Endometrial microvascular endothelial cells (primary cell): ENCODE data around the gene MEG3. TPM values are rescaled to one million over a fixed set of nuclear protein-coding genes. Genes with fewer than 3 reads are reported as not detected.

Source experiments
- in situ Hi-C: cut with HindIII; loops from 2 replicates; pipeline ENCODE4 v1.10.0; 2017; ENCODE audit warnings: low sequenced_read_pairs, low pct_unique_long_range_greater_than_20kb; ENCODE audit errors: inconsistent ontology term
- total RNA-seq: library from RNA; depleted of rRNA; stranded (reverse); fragments of >200 nt; gene quantifications from one replicate; pipeline ENCODE4 v1.2.3, GENCODE V29; 2015; ENCODE audit errors: inconsistent ontology term

MEG3 gene
- total RNA-seq, 1 donor from 2014 or later = 107 TPM

GRCh38 chr14:100857233-100857922 lies 31.5 kb downstream of the MEG3 start:
- in situ Hi-C loops = no loop called here

- in situ Hi-C loops = no loop called here
Observed at GRCh38 chr14:100857923-100858837, 32.3 kb downstream of the MEG3 start.

DNA sequence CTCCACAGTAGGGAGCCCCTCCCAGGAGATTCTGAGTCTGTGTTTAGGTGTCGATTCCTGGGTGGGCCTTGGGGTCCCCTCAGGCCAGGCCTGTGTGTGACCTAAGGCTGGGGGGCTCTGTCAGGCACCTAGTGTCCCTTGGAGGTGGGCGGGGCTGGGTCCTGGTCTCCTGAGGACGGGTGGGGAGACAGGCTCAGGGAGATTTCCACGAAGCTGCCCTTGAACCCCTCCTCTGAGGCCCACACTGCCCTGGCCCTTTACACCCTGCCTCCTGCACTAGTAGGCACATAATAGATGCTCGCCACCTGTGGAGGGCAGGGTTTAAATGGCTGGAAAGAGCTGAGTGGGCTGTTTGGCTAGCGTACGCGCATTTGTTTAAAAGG lies 32.9 kb downstream of the MEG3 start:
- in situ Hi-C loops = no loop called here

- in situ Hi-C loops = no loop called here
Observed at GRCh38 chr14:100859781-100860180, 33.9 kb downstream of the MEG3 start.

GRCh38 chr14:100860556-100861187 lies 34.8 kb downstream of the MEG3 start:
- in situ Hi-C loops = no loop called here

DNA sequence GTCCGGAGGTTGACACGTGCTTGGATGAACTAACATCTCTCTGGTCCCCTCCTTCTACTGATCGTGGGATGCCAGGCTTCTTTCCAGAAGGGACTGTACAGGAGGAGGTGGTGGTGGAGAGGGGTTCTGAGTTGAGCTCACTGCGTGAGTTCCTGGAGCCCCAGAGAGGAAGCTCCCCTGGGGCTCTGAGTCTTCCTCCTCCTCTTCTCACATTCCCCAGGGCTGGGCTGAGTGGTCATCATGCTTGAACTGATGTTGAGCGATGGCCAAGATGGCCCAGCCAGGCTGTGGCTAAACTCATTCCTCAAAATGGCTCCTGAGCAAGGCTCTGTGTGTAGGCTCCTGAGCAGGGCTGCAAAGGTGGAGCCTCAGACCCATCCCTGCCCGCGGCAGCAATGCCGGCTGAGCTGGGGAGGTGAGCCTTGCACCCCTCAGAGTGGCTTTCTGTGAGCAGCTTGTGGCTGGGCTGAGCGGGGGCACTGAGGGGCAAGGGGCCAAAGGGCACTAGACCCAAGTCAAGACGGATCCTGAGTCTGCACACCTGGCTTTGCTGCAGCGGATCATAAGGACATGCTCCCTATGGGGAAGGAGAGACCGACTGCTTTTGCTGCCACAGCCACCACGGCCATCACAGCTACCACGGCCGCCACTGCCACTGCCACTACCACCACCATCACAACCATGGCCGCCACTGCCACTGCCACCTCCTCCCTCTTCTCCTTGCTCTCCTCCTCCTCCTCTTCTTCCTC lies 35.4 kb downstream of the MEG3 start:
- in situ Hi-C loops = no loop called here

DNA sequence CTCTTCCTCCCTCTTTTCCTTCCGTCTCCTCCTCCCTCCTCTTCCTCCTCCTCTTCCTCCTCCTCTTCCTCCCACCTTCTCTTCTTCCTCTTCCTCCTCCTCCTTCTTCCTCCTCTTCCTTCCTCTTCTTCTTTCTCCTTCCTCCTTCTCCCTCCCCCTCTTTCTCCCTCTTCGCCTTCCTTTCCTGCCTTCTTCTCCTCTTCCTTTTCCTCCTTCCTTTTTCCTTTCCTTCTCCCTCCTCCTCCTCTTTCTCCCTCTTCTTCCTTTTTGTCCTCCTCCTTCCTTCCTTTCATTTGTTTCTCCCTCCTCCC lies 36.0 kb downstream of the MEG3 start:
- in situ Hi-C loops = no loop called here

- in situ Hi-C loops = no loop called here
Observed at GRCh38 chr14:100862277-100862676, 36.4 kb downstream of the MEG3 start.

- in situ Hi-C loops = no loop called here
Observed at GRCh38 chr14:100862793-100863192, 36.9 kb downstream of the MEG3 start.

- in situ Hi-C loops = no loop called here
Observed at GRCh38 chr14:100864206-100864605, 38.3 kb downstream of the MEG3 start.

- in situ Hi-C loops = no loop called here
Observed at GRCh38 chr14:100864960-100865681, 39.2 kb downstream of the MEG3 start.

DNA sequence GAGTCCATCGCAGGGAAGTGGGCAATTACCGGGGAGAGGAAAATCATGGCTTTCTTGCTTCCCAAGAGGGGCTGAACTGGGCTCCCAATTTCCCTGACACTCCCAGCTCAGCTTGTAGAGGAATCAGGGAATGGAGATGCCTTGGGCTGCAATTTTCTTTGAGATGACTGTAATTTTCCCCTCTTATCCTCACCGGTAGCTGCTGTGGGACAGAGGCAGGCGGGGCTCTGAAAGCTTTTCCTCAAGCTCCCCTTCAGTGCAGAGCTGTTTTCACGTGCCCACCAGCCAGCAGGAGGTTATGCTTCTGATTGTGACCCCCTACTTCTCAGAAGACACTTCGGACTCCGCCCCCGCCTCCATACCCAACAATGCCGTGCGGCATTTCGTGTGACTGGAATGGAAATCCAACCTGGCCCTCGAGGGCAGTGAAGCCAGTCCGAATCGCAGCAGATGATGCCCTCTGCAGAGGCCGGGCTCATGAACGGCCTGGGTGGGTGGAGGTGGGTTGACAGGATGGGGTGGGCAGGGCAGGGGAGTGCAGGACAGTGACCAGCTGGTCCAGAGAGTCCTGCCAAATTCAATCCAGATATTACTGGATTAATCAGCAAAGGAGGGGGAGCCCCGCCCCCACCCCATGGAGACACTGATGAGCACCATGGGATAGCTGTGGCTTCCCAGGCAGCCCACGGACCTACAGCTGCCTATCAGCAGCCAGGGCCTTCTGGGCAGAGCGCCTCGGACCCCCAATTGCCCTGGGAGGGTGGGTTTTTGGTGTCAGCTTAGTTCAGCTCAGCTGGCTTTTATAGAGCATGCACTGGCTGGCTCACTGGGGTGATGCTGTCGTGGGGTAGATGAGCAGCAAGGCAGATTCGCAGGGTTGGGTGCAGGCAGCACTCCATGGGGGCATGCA lies 40.0 kb downstream of the MEG3 start:
- in situ Hi-C loops = no loop called here

GRCh38 chr14:100866666-100867630 lies 41.0 kb downstream of the MEG3 start:
- in situ Hi-C loops = no loop called here

DNA sequence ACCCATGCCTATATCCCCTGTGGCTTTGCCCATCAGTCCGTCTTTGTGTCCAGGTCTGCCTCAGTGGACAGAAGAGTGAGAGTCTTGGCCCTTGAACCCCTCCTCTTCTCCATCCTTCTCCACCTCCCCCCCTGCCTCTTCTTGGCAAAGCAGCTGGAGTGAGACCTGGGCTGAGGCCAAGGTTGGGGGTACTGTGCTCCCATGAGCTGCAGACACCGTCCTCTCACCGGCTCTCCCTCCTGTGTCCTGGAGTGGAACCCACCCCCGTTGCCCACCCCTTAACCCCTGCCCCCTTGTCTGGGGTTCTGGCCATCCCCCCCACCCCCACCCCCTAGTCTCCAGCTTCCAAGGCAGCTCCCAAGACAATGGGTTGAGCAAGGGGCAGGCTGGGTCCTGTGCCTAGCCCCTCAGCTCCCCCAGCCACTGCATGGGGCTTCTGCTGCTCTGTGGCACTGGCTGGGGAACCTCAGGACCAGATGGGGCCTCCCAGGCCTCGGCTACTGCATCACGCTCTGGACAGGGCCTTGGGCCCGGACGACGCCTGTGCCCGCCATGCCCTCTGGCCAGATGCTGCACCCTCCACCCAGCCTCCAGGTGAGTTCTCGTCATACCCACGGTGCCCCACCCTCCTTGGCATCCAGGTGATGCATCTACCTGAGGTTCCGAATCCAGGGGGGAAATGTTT lies 41.9 kb downstream of the MEG3 start:
- in situ Hi-C loops = no loop called here

DNA sequence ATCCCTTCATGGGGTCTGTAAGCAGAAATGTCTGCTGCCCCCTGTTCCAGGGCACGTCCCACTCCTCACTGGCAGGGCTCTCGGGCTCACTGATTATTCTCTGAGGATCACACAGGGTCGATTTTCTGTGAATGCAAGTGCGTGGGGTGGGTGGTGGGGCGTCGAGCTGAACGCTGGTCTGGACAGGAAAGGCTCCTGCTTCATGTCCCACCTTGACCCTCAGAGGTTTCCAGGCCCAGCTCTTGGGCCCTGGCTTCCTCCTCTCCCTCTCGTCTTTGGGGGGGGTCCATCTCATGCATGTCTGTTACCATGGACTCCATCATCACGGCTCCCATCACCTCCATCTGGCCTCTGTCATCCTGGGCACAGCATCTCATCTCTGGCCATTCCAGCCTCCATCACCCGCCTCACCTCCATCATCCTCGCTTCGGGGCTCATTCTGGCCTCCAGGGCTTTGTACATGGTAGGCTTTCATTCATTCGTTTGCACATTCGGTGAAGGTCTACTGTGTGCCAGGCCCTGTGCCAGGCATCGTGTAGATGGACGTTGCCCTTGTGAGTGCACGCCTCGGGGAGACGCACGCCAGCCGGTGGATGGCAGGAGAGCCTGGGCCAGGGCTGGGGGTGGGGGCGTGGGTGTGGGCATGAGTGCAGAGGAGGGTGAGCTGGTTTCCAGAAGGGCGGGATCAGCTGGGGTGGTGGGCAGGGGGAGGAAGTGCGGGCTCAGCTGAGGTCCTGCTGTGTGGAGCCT lies 42.9 kb downstream of the MEG3 start:
- in situ Hi-C loops = no loop called here
